GM12878 (cell line): Measurements from ENCODE around the gene PPP2R5A. TPM values are rescaled to one million over a fixed set of nuclear protein-coding genes. Genes with fewer than 3 reads are reported as not detected.
"Not testable (repeated sequence)": the region's sequence is repeated elsewhere in the genome, so short reads cannot be mapped to it uniquely, and the experiment has no call there.

Experiments
- ATAC-seq: fragments of 200-7000 bp; cut with Tn5 transposase; 3 replicates; pipeline ENCODE4 v1.9.1; 2020; ENCODE audit warnings: mild to moderate bottlenecking, moderate library complexity
- BruUV-seq: library from RNA; stranded (reverse); fragments of 400-500 nt; replicated peaks from 2 replicates; lab custom pipeline; 2021; lab: Mats Ljungman, UMichigan
- CTCF ChIA-PET: fragments of 300-600 bp; sonication (Branson Sonifier 250); formaldehyde crosslinking; extraction: SDS; loops from one replicate; lab custom pipeline; 2021; ENCODE audit warnings: inconsistent platforms; lab: Yijun Ruan, JAX
- POLR2A ChIA-PET: fragments of 350-600 bp; formaldehyde crosslinking; extraction: SDS; loops from one replicate; lab custom pipeline; 2021; ENCODE audit warnings: inconsistent platforms; lab: Charles Lee
- RAD21 ChIA-PET: fragments of 300-600 bp; sonication (Branson Sonifier 250); formaldehyde crosslinking; loops from one replicate; lab custom pipeline; 2023; ENCODE audit warnings: antibody characterized with exemption; ENCODE audit not compliant: unreplicated experiment; lab: Charles Lee
- SMC1A ChIA-PET: fragments of 300-600 bp; sonication (Branson Sonifier 250); formaldehyde crosslinking; loops from one replicate; lab custom pipeline; 2023; ENCODE audit not compliant: unreplicated experiment, uncharacterized antibody; lab: Charles Lee
- DNase-seq: peaks from one replicate; pipeline ENCODE4 v3.0.0-alpha.2; 2011; ENCODE audit warnings: low read depth, low spot score
- FAIRE-seq: peaks from 3 replicates; lab custom pipeline; 2011; peaks lifted over from hg19 to GRCh38; lab: Jason Lieb, UNC
- H2AFZ ChIP-seq: 2 replicates; pipeline ENCODE4 v1.6.0; 2011; ENCODE audit warnings: low read depth, low read length, control low read depth; ENCODE audit not compliant: control insufficient read depth
- H3K27ac ChIP-seq: 2 replicates; pipeline ENCODE4 v1.5.1; 2011; ENCODE audit warnings: control low read depth; ENCODE audit not compliant: control insufficient read depth, insufficient read depth
- H3K27me3 ChIP-seq, 2 experiments: replicated peaks in 1 of 2; 2 replicates each; pipeline versions ENCODE4 v1.6.0 to v1.6.1; 2011; ENCODE audit warnings: low read length in 1 of 2; ENCODE audit not compliant: control insufficient read depth in 2 of 2, insufficient read depth in 2 of 2
- H3K36me3 ChIP-seq, 2 experiments: 2 replicates each; pipeline ENCODE4 v1.5.1; 2011; ENCODE audit warnings: low read length in 1 of 2; ENCODE audit not compliant: control insufficient read depth in 2 of 2, insufficient read depth in 2 of 2
- H3K4me1 ChIP-seq: 2 replicates; pipeline ENCODE4 v1.6.1; 2011; ENCODE audit warnings: mild to moderate bottlenecking, low read length, moderate library complexity, mixed read lengths; ENCODE audit not compliant: control insufficient read depth, insufficient read depth
- H3K4me2 ChIP-seq: 2 replicates; pipeline ENCODE4 v1.6.0; 2011; ENCODE audit warnings: control low read depth; ENCODE audit not compliant: control insufficient read depth, insufficient read depth
- H3K4me3 ChIP-seq: fragments of 200-600 bp; sonication (generic); 2 replicates; pipeline ENCODE4 v1.5.1; 2016
- H3K79me2 ChIP-seq: 2 replicates; pipeline ENCODE4 v1.6.0; 2011; ENCODE audit warnings: low read length; ENCODE audit not compliant: control insufficient read depth, insufficient read depth
- H3K9ac ChIP-seq: 2 replicates; pipeline ENCODE4 v1.8.0; 2011; ENCODE audit warnings: low read length, control low read depth, mixed read lengths; ENCODE audit not compliant: control insufficient read depth, insufficient read depth
- H3K9me3 ChIP-seq: replicated peaks from 3 replicates; pipeline ENCODE4 v1.5.1; 2011; ENCODE audit warnings: mild to moderate bottlenecking, low read length; ENCODE audit not compliant: control insufficient read depth, insufficient read depth
- H4K20me1 ChIP-seq: 2 replicates; pipeline ENCODE4 v1.6.0; 2011; ENCODE audit not compliant: control insufficient read depth, insufficient read depth
- ELK1 ChIP-seq: IDR thresholded peaks from 2 replicates; pipeline ENCODE4 v1.6.1; 2012; ENCODE audit warnings: low read depth, low read length, improper control_type of control experiment
- JUNB ChIP-seq: IDR thresholded peaks from 2 replicates; pipeline ENCODE4 v1.6.1; 2016; ENCODE audit warnings: antibody characterized with exemption, mild to moderate bottlenecking
- PML ChIP-seq: IDR thresholded peaks from 2 replicates; pipeline ENCODE4 v1.6.1; 2012; ENCODE audit warnings: low read length, inconsistent platforms
- POLR2AphosphoS2 ChIP-seq: IDR thresholded peaks from 2 replicates; pipeline ENCODE4 v1.6.1; 2011; ENCODE audit warnings: low read depth, mild to moderate bottlenecking, low read length, improper control_type of control experiment, moderate library complexity
- RB1 ChIP-seq: fragments of 450-650 bp; formaldehyde crosslinking; IDR thresholded peaks from 2 replicates; pipeline ENCODE4 v1.6.1; 2017; ENCODE audit warnings: mild to moderate bottlenecking, borderline replicate concordance
- RBBP5 ChIP-seq: fragments of 200-600 bp; sonication (generic); conservative IDR thresholded peaks from 2 replicates; pipeline ENCODE4 v1.6.1; 2016
- RFX5 ChIP-seq: IDR thresholded peaks from 2 replicates; pipeline ENCODE4 v1.6.1; 2011; ENCODE audit warnings: low read depth, low read length, improper control_type of control experiment
- SUZ12 ChIP-seq: fragments of 200-600 bp; sonication (generic); IDR thresholded peaks from one replicate; pipeline ENCODE4 v1.6.1; 2018; ENCODE audit warnings: antibody characterized with exemption, mild to moderate bottlenecking; ENCODE audit not compliant: unreplicated experiment
- WRNIP1 ChIP-seq: IDR thresholded peaks from 2 replicates; pipeline ENCODE4 v1.6.1; 2011; ENCODE audit warnings: low read depth, low read length, improper control_type of control experiment, borderline replicate concordance
- ZBED1 ChIP-seq: IDR thresholded peaks from 2 replicates; pipeline ENCODE4 v1.6.1; 2016; ENCODE audit warnings: borderline replicate concordance
- WGBS: methylation state at CpG from one replicate; pipeline ENCODE4 v1.1.6; 2016; ENCODE audit warnings: low lambda C conversion rate; ENCODE audit not compliant: insufficient replicate concordance, insufficient coverage; ENCODE audit errors: missing lambda C conversion rate; 5-methylcytosine and 5-hydroxymethylcytosine counted together
- in situ Hi-C: fragments of 300-500 bp; cut with MboI; formaldehyde crosslinking; loops from 9 replicates; pipeline ENCODE4 v1.14.3; 2018; ENCODE audit warnings: mixed read lengths
- intact Hi-C: fragments of 100-400 bp; cut with micrococcal nuclease; formaldehyde crosslinking; loops from one replicate; pipeline ENCODE4 v1.14.2; 2022; ENCODE audit not compliant: unreplicated experiment
- polyA plus RNA-seq, 11 experiments: library from polyadenylated mRNA; depleted of rRNA in 4 of 11; unstranded in 6 of 11; stranded (reverse) in 5 of 11; fragments of >200 nt; fragmentation: Nextera tagmentation in 4 of 11; fragmentation: Illumina TruSeq in 1 of 11; extraction: Ambion mirVana in 4 of 11; extraction: Trizol in 1 of 11; gene quantifications; 1 replicate in 1 of 11; 2 replicates in 10 of 11; pipeline versions ENCODE4 v1.2.1 to v1.2.3, GENCODE V29; 2011 to 2016; ENCODE audit warnings: inconsistent platforms in 2 of 11, missing spikeins in 2 of 11, low read depth in 1 of 11
- total RNA-seq, 4 experiments: library from RNA; depleted of rRNA in 3 of 4; stranded (reverse); fragments of >200 nt in 3 of 4; fragmentation: Illumina TruSeq in 1 of 4; extraction: Trizol in 1 of 4; gene quantifications; 2 replicates each; pipeline versions ENCODE4 v1.2.1 to v1.2.3, GENCODE V29; 2013 to 2021

The PPP2R5A gene
- total and polyA plus RNA-seq, 10 of the 15 experiments (the other 5 are each of a cell fraction or from before 2014, with no cell fraction given): 15.4 to 40.6 (median 32.5) TPM

- ATAC-seq (no peak), FAIRE-seq (no peak), DNase-seq (no peak)
- H3K4me1 ChIP-seq: no peaks in the 10 kb centered on the region
- H3K4me3 ChIP-seq: no peak overlapping the region
- WGBS: 85% methylated on average over 2 of the region's 2 CpGs
- SMC1A ChIA-PET: interaction anchor here (0.7 to 2.1 kb wide), 3 partner anchors 26 to 637 kb away, joined by 3 to 9 read pairs (median 3); no protein-coding TSS in a partner anchor
- H2AFZ ChIP-seq: no peak overlapping the region
- RAD21 ChIA-PET: interaction anchor here (1.3 kb wide), 2 partner anchors 246 to 282 kb away, joined by 3 to 4 read pairs; partner anchors contain the start of genes DTL and INTS7
- H3K27me3 ChIP-seq: no peaks in the 10 kb centered on the region
- H3K27ac ChIP-seq: no peak overlapping the region
- in situ Hi-C loops: no loop called here
- intact Hi-C loops: loop anchor here (5.0 kb wide), 1 partner anchor 139 kb away; no protein-coding TSS in a partner anchor
- H3K79me2 ChIP-seq: peaks cover 18% of the 10 kb centered on the region
- CTCF ChIA-PET: interaction anchor here (1.4 kb wide), 1 partner anchor 138 kb away, joined by 5 read pairs; no protein-coding TSS in a partner anchor
- H3K9me3 ChIP-seq: 0 out of 3 replicates have a peak, but pooled peaks cover 2% of the 10 kb centered on the region
- H3K36me3 ChIP-seq: no peaks in the 10 kb centered on the region
- no peak overlapping the region for H3K9ac ChIP-seq
- no peak for TF ChIP-seq ZBED1
- TF ChIP-seq POLR2AphosphoS2: no peak
- no peak for TF ChIP-seq SUZ12
- no peak for TF ChIP-seq JUNB
- no peak for TF ChIP-seq PML
- TF ChIP-seq RBBP5: no peak
- TF ChIP-seq ELK1: no peak
- TF ChIP-seq RFX5: no peak
- TF ChIP-seq WRNIP1: no peak
- no peak for TF ChIP-seq RB1
- no peak overlapping the region for H3K4me2 ChIP-seq
- no TSS peak for BruUV-seq
- POLR2A ChIA-PET: no interaction called here
- no peaks in the 10 kb centered on the region for H4K20me1 ChIP-seq
Measured at GRCh38 chr1:212317916-212318315, 32.7 kb downstream of the PPP2R5A start.

- SMC1A ChIA-PET, RAD21 ChIA-PET, intact Hi-C loops, H4K20me1 ChIP-seq, H3K9ac ChIP-seq, H3K36me3 ChIP-seq, H3K4me2 ChIP-seq, H3K27me3 ChIP-seq, CTCF ChIA-PET, FAIRE-seq, BruUV-seq, H3K4me1 ChIP-seq, H3K79me2 ChIP-seq, H3K4me3 ChIP-seq, ATAC-seq, H3K9me3 ChIP-seq, H2AFZ ChIP-seq, in situ Hi-C loops, POLR2A ChIA-PET, H3K27ac ChIP-seq, DNase-seq: not testable (repeated sequence)
- WGBS: 90% methylated on average over 2 of the region's 34 CpGs
Measured at GRCh38 chr1:212321031-212321430, 35.8 kb downstream of the PPP2R5A start.
